ENCODE data around the gene ANKRD53.

Gene ANKRD53

GRCh38 chr2:70943205-70943871, 35.1 kb upstream of the ANKRD53 start:
- DNase-seq (ENCODE audit: low spot score), result no peak

- no peak for DNase-seq (ENCODE audit: low spot score)
These were observed 34.2 kb upstream of the ANKRD53 start for GRCh38 chr2:70944111-70944690.

GRCh38 chr2:70946832-70947442, 31.5 kb upstream of the ANKRD53 start:
- DNase-seq (ENCODE audit: low spot score), result peak; percentile 73

- DNase-seq (ENCODE audit: low spot score), result no peak
These were observed 30.8 kb upstream of the ANKRD53 start for GRCh38 chr2:70947556-70948184.

- DNase-seq (ENCODE audit: low spot score), result peak; percentile 75
These were observed 30.0 kb upstream of the ANKRD53 start for GRCh38 chr2:70948337-70949003.

GRCh38 chr2:70949086-70949485, 29.3 kb upstream of the ANKRD53 start:
- no peak for DNase-seq (ENCODE audit: low spot score)

- no peak for DNase-seq (ENCODE audit: low spot score)
These were observed 23.5 kb upstream of the ANKRD53 start for GRCh38 chr2:70954886-70955285.

GRCh38 chr2:70956141-70956540, 22.3 kb upstream of the ANKRD53 start:
- DNase-seq (ENCODE audit: low spot score), result no peak

GRCh38 chr2:70957798-70958197, 20.6 kb upstream of the ANKRD53 start:
- DNase-seq (ENCODE audit: low spot score), result no peak

GRCh38 chr2:70958759-70959158, 19.7 kb upstream of the ANKRD53 start:
- no peak for DNase-seq (ENCODE audit: low spot score)

GRCh38 chr2:70959271-70959761, 19.1 kb upstream of the ANKRD53 start:
- no peak for DNase-seq (ENCODE audit: low spot score)

- DNase-seq (ENCODE audit: low spot score), result no peak
These were observed 18.3 kb upstream of the ANKRD53 start for GRCh38 chr2:70959851-70960832.

GRCh38 chr2:70960833-70961647, 17.4 kb upstream of the ANKRD53 start:
- DNase-seq (ENCODE audit: low spot score), result no peak

- no peak for DNase-seq (ENCODE audit: low spot score)
These were observed 16.8 kb upstream of the ANKRD53 start for GRCh38 chr2:70961648-70961994.

- no peak for DNase-seq (ENCODE audit: low spot score)
These were observed 16.1 kb upstream of the ANKRD53 start for GRCh38 chr2:70962211-70962884.

GRCh38 chr2:70962885-70963878, 15.2 kb upstream of the ANKRD53 start:
- no peak for DNase-seq (ENCODE audit: low spot score)

- no peak for DNase-seq (ENCODE audit: low spot score)
These were observed 14.3 kb upstream of the ANKRD53 start for GRCh38 chr2:70964133-70964532.

- peak; percentile 67 for DNase-seq (ENCODE audit: low spot score)
These were observed 13.6 kb upstream of the ANKRD53 start for GRCh38 chr2:70964596-70965386.

Measured in cerebellar cortex (tissue), 1 donor.